Measurements from ENCODE around the gene BANK1.
"Not testable (repeated sequence)": the region's sequence is repeated elsewhere in the genome, so short reads cannot be mapped to it uniquely, and the experiment has no call there.

Gene BANK1

GRCh38 chr4:101905527-101905926 is 115.0 kb downstream of the BANK1 start:
- DNase-seq (ENCODE audit: low read depth), result not testable (repeated sequence)

DNA sequence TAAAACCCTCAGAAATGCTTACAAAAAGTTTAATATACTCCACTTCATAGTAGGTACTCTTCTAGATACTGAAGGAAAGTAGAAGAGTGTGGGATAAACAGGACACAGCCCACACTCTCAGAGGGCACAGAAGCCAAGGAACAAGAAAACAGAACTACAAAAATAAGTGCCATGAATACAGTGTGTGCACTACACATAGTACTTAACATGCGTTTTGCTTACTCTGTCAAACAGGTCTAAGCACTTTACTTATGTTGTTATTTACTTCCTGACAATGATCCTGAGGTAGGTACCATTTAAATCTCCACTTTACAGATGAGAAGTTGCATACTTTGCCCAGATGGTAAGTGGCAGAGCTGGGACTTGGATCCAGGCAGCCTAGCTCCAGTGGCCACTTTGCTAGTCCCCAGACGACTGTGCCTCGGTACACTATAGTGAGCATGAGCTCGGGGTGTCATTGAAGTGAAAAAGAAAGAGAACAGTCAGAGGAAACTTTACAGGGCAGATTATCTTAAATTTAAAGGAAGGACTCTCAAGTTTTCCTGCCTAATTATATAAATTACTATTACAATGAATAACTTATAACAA is 120.3 kb downstream of the BANK1 start:
- no peak for DNase-seq (ENCODE audit: low read depth)

- no peak for DNase-seq (ENCODE audit: low read depth)
Observed at GRCh38 chr4:101911616-101912015, 121.1 kb downstream of the BANK1 start.

- DNase-seq (ENCODE audit: low read depth), result no peak
Observed at GRCh38 chr4:101914761-101915160, 124.2 kb downstream of the BANK1 start.

DNA sequence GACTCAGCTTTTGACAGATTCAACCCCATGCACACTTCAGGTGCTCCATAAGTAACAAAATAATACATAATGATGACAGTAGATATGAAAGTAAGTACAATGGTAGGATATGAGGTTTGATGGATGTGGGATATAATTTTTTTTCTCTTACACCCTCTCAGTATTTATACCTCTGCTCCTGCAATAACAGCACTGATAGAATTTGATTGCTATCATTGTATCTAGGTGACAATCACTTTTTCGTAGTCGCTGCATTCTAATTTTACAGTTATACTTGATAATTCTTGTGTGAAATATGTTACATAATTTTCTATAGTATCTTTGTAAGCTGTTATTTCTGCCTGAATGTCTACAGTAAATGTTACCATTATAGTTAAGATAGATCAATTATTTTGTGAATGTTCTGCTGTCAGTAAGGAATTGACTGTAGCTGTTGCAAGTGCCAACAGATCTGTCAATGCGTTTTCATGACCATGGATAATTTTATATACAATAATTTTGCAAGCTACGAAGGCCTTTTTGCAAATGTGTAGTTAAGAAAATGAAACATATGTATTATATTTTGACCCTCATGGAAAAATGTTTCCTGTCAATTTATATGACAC is 128.9 kb downstream of the BANK1 start:
- no peak for DNase-seq (ENCODE audit: low read depth)

GRCh38 chr4:101921370-101921769 is 130.8 kb downstream of the BANK1 start:
- no peak for DNase-seq (ENCODE audit: low read depth)

GRCh38 chr4:101931619-101932018 is 141.1 kb downstream of the BANK1 start:
- DNase-seq (ENCODE audit: low read depth), result no peak

DNA sequence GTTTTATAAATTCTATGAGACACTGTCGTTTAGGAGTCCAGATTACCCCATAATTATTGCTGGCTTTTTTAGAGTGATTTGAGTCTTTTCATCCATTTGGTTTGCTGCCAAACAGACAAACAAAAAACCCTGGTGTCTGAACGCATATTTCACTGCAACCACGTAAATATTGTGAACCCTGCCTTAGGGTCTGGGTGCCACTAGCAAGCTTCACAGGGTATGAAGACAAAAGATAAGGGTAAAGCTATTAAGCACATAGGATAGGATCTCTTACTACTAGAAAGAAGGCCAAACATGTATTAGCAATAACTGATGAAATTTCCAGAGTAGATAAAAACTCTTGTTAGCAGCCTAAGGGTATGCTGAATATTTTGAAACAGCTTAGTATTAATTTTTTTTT is 143.3 kb downstream of the BANK1 start:
- no peak for DNase-seq (ENCODE audit: low read depth)

DNA sequence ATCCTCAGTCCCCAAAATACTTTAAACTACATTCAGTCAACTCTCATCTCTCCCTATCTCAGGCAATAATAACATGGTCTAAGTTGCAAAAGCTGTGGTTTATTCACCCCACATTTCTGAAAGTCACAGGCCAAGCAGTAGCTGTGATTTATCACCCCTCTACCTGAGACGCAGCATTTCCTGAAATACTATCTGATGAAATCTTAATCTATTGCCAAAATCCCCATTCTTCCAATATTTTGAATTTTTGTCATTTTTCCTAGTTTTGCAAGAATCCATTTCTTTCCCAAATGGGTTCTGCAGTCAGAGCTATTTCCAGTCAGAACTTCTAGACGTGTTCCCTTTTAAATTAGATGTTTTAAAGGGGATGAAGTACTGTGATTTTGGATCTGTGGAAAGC is 148.3 kb downstream of the BANK1 start:
- no peak for DNase-seq (ENCODE audit: low read depth)

DNA sequence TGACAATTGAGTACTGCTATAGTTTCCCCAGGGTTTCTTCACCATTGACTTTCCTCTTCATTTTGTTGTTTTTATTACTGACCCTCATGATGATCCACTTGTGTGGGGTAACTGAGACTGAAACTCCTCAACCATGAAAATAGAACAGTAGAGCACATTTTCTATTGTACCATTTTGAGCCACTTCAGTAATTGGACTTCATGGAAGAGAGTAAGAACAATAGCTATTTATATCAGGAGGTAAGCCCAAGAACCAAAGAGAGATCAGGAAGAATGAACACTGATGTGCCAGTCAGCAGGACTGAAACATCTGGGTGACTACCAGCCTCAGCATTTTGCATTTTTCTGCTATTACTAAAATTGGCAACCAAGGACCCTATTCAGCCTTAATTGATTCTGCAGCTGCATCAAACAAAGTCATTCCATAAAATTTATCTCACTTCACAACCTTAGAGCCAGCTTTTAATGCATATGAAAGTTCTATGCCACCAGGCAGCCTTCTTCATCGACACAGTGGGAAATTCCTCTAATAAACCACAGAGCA is 151.4 kb downstream of the BANK1 start:
- DNase-seq (ENCODE audit: low read depth), result no peak

DNA sequence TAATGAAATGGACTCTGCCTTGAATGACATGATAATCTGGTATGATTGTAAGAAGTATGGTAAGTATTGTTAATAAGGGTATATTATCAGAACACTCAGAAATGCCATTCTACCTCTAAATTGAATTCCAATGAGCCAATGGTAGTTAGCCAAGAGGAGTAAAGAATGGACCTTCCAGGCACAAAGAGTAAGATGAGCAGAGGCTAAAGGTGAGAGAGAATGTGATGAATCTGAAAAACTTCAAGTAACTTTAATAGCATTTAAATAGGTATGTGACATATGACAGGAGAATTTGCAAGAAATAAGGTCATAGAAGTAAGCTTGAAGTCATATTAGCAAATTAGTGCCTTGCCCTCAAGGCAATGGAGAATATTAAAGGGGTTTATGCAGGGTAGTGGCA is 152.4 kb downstream of the BANK1 start:
- DNase-seq (ENCODE audit: low read depth), result no peak

- DNase-seq (ENCODE audit: low read depth), result no peak
Observed at GRCh38 chr4:101944649-101945048, 154.1 kb downstream of the BANK1 start.

DNA sequence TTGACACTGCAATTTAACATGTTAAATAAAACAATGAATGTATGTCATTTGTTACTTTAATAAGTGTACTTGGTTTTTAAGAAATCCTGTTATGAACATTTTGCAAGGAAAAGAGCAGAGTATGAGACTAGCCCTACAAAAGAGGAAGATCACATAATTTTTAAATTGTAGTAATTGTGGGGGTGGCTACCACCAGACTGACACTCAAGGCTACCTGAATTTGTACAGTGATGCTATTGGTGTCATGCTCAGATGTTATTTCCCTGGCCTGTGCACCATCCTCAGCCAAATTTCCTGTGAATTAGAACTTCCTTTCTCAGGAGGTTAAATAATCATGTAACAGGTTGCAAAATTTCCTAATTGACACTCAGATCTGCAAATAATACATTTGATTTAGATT is 157.5 kb downstream of the BANK1 start:
- no peak for DNase-seq (ENCODE audit: low read depth)

DNA sequence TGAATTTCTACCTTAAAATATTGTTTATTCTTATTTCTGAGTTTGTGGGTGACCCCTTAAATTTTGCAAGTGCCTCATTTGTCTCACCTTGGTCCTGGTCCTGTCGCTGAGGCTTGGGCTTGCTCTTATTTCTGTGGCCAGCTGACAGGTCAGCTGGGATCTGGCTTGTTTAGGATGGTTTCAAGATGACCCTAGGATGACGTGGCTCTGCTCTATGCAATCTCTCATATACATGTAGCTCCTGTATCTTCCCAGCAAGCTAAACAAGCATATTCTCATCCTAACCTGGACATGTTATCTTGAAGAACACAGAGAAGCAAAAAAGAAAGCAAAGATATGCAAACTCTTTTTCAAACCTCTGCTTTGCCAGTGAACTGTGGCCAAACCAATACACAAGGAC is 158.4 kb downstream of the BANK1 start:
- no peak for DNase-seq (ENCODE audit: low read depth)

- no peak for DNase-seq (ENCODE audit: low read depth)
Observed at GRCh38 chr4:101950258-101950979, 159.9 kb downstream of the BANK1 start.

GRCh38 chr4:101952985-101953384 is 162.5 kb downstream of the BANK1 start:
- no peak for DNase-seq (ENCODE audit: low read depth)

- DNase-seq (ENCODE audit: low read depth), result no peak
Observed at GRCh38 chr4:101953949-101954348, 163.4 kb downstream of the BANK1 start.

DNA sequence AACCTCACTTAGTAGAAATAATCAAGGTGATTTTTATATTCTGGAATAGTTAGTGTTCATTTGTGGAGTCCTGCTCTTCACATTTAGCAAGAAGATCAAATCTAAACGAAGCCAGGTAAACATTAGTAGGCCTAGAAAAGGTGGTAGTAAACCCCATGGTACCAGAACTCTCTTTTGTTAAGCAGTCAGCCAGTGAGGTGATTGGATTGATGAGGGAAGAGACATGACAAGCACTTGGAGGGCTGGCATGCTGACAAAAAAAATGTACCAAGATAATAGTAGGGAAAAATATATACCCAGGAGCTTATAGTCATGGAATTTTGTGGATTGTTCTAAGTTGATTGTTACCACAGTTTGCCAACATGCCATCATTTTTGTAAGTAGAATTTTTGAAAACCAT is 163.8 kb downstream of the BANK1 start:
- no peak for DNase-seq (ENCODE audit: low read depth)

DNA sequence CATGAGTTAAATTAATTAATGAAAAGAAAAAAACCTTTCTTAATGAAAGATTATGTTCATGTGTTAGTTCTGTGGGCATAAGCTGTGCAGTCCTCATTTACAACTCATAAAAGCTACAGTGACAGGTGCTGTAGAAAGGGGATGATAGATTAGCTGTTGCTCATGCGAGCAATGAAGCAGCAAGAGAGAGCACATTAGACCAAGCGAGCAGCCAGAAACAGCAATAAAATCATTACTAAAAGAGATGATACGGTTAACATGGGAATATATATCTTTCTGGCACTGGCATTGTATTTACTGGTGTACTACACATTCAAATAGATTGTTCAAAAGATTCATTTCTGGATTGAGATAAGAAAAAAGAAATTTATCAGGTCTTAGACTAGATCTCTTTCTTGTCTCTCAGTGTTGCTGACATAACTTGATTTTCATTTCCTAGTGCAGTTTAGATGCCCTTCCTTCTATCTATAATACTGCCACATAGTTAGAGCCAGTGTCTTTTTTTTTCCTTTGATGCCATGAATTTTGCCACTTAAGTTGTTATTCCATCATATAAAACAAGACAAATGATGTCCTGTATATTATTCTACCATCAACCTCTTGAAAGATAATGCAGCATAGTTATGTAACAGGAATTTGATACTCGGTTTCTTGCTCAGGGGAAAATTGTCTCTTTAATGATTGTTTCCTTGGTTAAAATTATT is 164.6 kb downstream of the BANK1 start:
- DNase-seq (ENCODE audit: low read depth), result no peak

- peak; percentile 66 for DNase-seq (ENCODE audit: low read depth)
Observed at GRCh38 chr4:101956068-101956825, 165.7 kb downstream of the BANK1 start.

DNA sequence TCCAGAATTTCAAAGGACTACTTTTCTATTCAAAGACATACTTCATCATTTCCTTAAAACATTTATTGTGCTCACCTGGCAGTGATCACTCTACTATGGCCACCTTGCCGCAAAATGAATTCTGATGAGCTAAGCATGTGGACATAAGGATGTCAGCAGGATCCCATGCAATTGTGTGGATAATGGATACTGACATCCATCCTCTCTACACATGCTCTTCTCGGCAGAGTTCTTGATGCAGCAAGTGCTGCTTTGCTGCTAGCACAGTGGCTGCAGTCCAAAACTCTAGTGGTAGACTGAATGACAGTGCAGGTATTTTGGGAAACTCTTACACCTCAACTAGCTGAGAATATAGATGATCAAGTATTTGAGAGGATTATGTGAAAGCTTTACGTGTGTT is 168.0 kb downstream of the BANK1 start:
- no peak for DNase-seq (ENCODE audit: low read depth)

GRCh38 chr4:101960431-101960830 is 169.9 kb downstream of the BANK1 start:
- DNase-seq (ENCODE audit: low read depth), result no peak

All from CMK (cell line).